ENCODE data around the gene CD48.

The CD48 gene

DNA sequence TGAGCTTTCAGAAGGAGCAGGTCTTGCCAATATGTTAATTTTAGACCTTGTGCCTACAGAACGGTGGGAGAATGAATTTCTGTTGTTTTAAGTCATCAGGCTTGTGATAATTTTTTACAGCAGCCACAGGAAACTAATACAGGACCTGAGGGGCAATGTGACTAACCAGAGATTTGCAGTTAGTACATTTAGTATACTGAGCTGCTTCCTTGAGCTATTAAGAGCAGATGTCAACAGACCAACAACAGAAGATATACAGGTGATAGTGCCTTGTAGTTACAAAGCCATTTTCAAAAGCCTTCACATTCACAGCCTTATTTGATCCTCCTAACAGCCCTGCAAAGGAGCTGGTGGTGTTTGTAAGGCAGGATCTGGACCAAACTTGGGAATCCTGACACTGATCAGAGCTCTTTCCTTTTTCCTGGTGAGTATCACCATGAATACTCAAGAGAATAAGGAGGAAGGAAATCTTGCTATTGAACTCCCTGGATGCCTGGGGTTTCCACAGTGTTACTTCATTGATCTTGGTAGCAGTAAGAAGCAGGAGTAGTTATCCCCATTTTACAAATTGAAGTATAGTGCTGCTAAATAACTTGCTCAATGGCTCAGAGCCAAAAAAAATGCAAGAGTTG lies 60.1 kb downstream of the CD48 start:
- no peak for DNase-seq

DNA sequence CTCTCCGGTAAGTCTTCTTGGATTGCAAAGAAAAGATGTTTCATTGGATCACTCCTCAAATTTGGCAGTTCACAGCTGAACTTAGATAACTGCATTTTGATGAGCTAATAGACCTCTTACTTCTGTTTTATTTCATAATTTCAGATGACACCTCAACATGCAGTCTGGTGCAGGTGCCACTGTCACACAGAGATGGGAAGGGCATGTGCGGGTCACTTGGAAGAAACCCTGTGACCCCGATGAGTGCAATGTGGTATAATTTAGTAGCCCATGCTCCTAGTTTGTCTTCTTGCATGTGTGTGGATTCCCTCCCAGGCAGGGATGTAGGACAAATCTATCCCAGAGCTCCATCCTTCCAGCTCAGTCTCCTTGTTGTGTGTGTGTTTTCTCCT lies 64.3 kb downstream of the CD48 start:
- DNase-seq = no peak

DNA sequence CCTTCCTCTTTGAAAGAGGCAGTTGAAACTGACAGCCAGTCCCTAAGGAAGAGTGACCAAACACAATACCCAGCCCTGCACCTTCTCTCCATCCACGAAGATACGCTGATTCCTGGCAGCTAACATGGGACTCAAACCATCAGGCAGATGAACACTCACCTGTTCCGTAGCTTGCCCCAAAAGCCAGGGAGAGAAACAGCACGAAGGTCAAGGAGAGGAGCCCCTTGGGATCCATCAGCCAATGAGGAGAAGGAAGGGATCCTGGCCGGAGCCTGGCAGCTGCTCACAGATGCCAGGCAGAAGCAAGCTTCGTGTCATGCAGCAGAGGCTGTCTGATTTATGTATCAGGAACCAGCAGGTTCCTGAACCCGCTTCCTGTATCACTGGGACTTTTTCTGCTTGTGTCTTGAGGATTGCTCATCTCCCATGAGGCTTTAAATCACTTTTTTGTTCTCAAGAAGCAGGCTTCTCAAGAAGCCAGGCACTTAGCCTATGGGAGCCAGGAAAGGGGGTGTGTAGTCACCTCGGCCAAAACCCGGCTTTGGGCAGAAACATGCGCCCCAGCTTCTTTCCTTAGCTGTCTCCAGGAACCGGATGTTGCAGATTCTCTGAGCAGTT lies 64.8 kb downstream of the CD48 start, which contains the start of gene SLAMF1:
TSS of gene SLAMF1 (minus strand) at position 334 of the 618 bp plus-strand sequence. CDS start at position 235, 99 bp downstream.
- peak in 2 of 5 experiments; percentile 41 to 71 for DNase-seq

DNA sequence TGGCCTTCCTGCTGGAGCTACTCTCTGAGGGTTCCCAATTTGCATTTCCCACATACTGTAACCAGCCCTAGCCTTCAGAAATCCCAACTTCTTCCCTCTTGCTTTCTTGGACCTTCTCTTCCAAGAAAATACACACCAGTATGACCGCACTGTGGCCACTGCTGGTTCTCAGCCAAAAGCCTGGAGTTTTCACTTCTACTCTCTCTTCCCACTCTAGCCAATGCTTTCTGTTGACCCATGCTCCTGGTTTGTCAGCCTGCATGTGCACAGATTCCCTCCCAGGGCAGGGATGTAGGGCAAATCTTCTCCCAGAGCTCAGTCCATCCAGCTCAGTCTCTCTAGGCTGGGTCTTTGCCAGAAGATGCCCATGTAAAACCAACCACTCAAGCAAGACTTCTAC lies 65.4 kb downstream of the CD48 start:
- no peak for DNase-seq

DNA sequence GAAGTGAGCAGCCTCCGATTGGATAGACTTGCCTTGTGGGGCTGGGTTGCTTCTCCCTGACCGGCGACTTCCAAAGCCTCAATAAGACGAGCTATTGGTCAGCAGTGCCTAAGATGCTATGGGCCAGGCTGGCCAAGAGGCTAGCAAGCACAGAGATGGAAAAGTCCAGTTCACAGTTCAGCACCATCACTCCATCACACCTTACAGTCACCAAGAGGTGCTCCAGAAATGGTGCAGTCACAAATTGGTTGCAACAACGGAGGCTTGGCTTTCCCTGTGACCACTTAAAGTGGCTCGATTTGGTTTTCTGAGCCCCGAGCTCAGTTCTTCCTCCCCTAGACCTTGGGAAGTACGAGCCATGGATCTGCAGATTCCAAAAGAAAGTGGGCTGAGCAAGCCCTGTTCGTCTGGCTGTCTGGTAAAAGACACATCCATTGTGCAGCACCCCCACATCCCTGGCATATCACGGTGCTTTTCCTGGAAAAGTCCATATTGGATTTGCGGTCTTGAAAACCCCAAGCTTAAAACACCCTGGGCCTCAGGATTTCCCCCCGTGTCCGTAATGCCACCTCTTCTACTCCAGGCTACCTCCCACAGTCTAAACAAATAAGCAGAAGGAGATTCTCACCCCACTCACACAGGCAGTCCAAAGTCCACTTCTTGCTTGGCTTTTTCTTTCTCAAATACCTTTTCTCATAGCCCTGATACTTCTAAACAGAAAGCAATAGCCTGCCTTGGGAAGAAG lies 66.1 kb downstream of the CD48 start:
- no peak for DNase-seq

DNA sequence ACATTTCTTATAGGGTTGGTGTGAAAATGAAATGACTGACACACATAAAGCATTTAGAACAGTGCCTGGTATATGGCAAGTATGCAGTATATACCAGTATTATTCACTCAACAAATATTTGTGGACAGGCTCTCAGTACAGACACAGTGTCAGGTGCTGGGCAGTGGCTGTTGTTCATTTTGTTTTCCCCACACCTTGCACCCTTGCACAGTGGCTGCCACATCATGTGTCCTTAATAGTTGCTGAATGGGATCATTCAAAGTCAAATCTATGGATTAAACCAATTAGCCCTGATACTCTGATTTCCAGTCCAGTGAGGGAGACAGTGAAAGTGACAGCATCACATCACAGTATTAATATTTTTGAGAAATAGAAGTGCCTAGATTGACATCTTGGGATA lies 67.2 kb downstream of the CD48 start:
- DNase-seq = no peak

DNA sequence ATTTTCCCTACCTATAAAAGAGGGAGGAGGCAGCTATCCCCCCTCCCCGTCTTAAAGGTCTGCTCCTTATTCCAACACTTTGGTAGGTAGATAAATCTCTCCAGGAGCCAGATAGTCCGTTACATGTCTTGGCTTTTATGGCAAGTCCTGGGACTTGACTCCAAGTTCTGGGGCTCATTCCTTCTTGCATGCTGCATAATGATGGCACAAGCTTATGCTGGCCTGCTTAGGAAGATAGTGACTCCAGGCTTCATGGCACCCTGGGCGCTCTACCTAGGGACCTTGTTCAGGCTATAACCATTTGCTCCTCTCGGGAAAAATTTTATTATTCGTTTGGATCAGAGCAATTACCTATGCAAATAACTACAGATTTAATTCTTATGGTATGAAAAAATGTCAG lies 68.5 kb downstream of the CD48 start:
- DNase-seq = no peak

DNA sequence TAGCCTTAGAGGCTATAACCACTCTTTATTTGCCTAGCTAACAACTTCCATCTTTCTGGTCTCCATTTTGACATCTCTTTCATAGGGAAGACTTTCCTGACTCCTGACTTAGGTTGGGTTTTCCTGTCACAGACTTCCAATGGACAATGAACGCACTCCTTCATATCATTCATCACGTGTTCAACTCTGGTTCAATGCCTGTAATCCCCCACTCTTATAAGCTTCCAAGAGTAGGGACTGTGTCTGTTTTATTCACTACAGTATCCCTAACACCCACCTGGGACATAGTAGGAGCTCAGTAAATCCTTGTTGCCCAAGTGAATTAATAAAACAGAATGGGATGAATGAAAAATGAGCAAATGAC lies 69.4 kb downstream of the CD48 start:
- no peak for DNase-seq

DNA sequence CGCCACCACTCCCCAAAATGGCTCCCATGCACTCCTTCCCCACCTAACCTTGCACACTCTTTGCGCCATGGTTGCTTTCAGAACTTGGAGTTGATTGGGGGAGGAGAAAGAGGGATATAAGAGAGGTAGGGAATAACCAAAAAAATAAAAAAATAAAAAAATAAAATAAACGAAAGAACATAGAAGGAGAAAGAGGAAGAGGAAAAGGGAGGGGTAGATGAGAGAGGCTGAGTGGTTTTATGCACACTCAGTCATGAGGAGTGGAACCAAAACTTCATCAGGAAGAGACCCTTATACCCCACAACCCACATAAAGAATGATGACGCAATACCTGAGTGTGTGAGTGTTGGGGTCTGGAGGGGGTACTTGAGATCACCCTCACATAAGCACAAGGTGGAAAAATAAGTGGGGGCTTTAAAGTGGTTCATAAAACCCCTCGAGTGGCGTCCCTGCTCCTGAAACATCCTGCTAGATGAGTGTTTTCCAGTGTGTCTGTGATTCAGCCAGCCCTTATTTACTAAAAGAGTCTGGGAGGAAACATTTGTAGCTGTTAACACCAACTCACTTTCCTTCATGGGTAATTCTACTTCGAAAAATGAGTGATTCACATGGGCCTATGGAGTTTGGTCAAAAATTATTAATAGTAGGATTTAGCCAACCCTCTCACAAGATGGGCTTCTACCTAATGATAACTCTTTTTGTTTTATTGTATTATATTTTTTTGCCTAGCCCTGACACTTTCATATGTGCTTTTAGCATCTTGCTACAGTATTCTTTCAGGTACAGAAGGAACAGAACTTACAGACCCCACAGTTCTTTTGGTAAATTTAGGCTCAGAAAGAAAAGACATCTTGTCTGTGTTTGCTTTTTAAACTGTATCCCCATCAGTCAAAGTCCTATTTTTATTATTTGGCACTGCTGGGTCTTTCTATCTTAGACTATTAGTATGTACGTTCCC lies 70.0 kb downstream of the CD48 start:
- peak in 1 of 5 experiments; percentile 53 for DNase-seq

DNA sequence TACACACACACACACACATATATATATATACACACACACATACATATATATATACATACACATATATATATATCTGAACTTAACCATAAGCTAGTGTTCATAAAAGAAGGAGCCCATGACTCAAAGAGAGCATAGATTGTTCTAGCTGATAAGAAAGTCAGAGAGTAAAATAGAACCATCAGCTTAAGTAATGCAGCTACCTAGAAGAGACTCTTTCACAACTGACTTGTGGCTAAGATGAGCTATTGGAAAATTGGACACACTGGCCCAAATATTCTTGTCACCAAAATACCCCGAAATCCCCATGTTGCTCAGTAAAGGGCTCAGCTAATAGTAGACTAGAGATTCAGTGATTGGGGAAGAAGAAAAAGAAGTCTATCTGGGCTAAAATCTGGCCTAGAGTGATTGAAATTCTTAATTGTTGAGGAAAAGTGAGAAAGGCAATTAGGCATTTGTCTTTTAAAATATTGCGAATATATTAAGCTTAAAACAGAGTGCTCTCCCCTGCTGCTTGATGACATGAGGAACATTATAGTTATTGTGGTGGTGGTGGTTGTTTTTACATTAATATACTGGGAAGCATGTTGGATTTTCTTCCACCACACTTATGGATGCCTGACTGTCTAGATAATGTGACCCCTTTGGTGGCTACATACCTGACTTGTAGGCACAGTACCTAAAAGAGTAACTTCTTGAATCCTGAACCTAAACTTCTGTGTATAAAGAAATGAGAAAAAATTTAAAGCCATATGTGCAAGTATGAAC lies 71.1 kb downstream of the CD48 start:
- peak in 1 of 5 experiments; percentile 91 for DNase-seq

DNA sequence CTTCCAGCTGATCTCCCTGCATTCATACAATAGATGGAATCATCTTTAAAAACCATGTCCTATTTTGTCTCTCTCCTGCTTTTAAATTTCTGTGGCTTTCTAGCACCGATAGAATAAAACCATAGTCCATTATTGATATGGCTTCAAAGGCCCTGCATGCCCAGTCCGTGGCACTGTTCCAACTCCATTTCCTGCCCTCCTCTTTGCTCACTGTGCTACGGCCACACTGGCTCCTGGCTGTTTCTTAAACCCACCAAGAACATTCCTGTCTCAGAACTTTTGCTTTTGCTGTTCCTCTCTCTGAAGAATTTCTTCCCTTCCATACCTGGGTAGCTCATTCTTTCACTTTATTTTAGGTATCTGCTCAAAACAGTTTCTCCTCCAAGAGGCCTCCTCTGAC lies 72.0 kb downstream of the CD48 start:
- no peak for DNase-seq

DNA sequence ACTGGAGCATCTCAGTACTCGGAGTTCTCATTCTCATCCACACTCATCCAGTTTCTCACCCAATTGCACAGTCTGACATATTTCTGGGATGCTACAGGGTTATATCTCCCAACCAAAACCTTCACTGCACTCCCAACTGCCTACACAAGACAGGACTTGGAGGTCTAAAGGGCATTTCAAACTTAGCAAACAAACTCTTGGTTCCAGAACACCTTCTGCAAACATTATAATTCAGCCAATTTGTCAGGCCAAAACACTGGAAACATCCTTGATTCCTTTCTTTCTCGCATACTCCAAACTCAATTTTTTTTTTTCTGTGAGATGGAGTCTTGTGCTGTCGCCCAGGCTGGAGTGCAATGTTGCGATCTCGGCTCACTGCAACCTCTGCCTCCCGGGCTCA lies 72.7 kb downstream of the CD48 start:
- no peak for DNase-seq

DNA sequence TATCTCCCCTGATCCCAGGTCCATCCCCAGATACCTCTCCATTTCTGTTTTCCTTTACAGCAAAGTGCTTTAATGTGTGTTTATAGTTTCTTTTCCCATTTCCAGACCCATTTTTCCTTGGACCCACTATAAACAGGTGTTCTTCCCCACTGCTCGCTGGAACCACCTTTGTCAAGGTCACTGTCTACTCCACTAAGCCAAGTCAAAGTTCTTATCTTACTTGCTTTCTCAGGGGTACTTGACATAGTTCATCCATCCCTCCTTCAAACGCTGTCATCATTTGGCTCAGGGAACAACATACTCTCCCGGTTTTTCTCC lies 73.1 kb downstream of the CD48 start:
- DNase-seq = no peak

DNA sequence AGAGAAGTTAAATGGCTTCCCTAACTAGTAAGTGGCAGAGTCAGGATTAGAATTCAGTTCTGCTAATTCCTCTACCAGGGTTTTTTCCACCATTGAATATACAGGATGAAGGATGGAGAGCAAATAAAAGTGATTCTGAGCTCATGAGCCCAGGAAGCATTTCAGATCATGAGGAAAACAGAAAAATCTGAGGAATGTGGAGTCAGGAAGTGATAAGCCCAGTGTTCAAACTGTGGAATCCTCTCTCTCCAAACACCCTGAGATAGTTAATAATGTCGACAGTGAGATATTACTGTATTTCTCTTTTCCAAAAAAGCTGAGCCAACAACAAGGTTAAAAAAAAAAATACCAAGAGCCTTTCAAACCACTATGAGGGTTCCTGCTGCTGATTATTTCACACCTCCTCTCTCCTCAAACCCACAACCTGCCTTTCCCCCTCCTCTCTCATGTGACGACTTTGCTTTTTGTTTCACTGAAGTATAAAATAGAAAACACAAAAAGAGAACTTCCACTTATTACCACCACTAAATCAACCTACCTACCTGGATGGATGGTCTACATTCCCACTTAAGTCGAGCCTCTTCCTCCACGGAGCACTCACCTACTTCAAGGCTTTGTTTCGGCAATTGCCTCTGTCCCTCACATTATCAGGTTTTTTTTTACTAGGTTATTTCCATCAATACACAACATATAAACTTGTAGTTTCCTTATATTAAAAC lies 73.6 kb downstream of the CD48 start:
- peak in 2 of 5 experiments; percentile 85 to 96 for DNase-seq

DNA sequence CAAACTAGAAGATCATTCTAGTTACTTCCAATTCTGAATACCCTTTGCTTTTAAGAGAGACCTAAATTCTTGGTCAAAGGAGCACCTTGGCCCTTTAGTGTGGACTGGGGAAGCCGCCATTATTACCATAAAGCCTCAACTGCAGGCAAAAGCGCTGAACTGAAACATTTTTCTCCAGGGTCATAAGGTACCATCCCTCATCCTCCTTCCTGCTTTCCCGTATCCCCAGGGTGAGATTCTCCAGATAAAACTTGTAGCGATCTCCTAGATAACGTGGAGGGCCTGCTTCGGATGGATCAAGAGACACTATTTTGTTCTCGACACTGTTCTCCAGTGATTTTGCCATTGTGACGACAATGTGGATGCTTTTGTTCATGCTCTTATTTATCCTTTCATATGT lies 74.6 kb downstream of the CD48 start:
- no peak for DNase-seq

DNA sequence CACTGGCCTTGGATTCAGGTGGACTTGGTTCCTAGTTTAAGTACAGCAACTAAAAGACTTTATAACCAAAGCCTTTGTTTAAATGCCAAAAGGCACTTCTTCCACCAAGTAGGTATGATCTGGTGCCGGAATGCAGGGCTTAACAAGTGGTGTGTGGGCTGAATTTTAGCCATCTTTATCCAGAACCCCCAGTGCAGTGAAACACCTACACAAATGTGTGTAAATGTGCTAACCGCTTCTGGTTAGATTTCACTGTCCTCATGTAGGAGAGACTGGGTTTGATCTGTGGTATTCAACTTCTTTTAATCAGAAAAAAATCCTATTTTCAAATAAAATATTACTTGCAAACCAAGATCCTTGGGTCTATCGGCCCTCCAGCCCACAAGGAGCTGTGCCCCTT lies 75.1 kb downstream of the CD48 start:
- peak in 1 of 5 experiments; percentile 23 for DNase-seq

DNA sequence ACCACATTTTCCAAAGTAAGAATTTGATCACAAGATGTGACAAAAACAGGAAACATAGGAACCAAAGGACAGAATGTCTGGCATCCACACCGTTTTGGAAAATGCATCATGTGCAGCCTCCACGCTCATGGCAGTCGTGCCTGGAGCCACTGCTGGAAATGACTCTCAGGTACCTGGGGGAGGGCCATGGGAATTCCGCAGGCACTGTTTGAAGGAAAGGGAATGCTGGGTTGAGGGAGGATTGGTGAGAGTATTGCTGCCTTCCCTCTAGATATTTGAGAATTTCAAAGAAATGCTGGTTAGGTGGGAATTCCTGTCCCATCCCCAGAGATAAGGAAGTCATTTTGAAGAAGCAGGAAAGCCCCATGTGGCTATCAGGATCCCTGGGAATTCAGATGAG lies 75.5 kb downstream of the CD48 start:
- DNase-seq = no peak

DNA sequence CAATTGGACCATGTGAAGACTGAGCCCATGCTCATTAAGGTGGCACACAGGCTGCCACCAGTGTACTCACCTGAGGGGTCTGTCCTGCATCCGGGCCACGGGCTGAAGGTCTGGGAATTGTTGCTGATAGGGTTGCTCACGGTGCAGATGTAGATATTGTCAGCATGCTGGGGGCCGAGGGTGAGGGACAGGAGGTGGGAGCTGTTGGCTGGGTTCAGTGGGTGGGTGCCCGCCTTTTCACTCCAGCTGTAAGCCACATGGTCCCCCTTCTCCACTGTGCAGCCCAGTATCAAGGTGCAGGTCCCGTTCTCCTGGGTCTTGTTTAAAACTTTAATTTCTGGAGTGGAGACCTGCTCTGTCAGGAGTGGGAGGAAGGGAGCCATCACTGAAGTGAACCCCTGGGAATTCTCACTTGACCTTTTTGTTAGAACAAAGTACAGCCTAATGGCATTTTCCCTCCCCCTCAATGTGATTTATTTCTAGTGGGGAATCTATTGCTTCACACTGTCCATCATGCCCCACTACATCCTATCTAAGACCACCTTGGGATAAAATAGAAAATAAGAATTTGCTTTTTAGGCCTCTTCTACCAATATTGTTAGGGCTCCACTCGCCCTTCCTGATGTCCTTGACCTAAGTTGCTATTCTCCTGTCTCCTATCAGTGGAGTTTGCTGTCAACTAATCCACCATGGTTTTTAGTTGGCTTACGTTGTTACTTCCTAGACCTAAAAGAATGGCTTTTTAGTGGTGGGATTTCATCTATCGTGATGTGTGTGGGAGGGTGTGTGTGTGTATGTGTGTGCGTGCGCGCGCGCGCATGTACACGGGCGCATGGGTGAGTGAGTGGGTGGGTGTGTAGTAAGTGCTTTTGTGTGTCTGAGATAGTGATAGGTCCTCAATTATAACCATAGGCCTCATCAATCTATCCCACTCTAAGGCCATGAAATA lies 76.8 kb downstream of the CD48 start:
- no peak for DNase-seq

DNA sequence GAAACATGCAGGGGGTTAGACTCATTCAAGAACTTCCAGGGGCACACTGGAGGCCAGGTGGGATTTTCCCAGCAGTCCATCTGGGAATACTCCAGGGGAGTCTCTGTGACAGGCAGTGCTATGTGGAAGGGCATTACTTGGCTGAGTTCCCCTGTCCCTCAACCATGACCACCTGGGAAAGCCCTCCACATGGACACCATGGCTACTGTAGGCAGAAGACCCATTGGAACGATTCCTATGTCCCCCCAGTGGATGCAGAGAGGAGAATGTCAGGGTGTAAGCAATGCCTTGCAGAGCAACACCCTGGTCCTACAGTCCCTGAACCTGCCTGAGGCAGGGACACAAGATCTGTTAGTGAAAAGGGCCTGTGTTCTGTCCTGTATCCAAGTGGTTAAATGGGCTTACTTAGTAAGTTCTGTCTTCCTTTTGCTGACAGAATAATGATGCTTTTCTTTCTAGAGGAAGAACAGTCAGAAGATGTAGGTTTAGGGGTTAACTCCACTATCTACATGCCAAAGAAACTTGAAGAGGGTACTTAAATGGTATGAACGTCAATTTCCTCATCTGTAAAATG lies 78.2 kb downstream of the CD48 start:
- no peak for DNase-seq

Measured in T-helper 2 cell (primary cell).